SK-N-SH treated with all-trans-retinoic acid at 6 μM for 48 hours (cell line): ENCODE data around the gene NTNG1.

Experiments used
- ESRRG ChIP-seq: fragments of 250-450 bp; sonication (Bioruptor Pico); IDR thresholded peaks from 2 replicates; pipeline ENCODE4 v1.6.1; 2021; ENCODE audit warnings: mild to moderate bottlenecking
- OSR1 ChIP-seq: fragments of 250-450 bp; sonication (Bioruptor Pico); IDR thresholded peaks from 2 replicates; pipeline ENCODE4 v1.8.0; 2022; ENCODE audit warnings: moderate library complexity, mild to moderate bottlenecking, inconsistent platforms
- RARB ChIP-seq: fragments of 250-450 bp; sonication (Bioruptor Pico); IDR thresholded peaks from 2 replicates; pipeline ENCODE4 v1.8.0; 2021; ENCODE audit warnings: mild to moderate bottlenecking, moderate library complexity

DNA sequence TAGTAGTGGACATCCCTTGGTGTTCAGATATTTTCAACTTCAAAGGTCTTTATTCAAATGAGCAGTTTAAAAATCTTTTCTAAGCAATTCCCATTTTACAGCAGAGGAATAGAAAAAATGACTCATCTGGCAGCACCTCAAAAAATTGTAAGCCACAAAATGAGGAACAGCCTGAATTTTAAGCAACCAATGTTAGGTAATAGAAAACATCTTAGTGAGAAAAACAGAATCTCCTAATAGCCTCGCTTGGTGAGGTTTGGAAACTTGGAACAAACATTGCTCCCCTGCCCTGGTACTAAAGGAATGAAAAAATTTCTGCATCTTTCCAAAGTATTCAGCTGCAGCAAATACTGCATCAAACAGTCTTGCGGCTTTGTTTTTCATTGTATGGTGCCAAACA lies 264.4 kb downstream of the NTNG1 start:
- TF ChIP-seq RARB (CRISPR knock-in tag) (no peak), ESRRG (CRISPR knock-in tag) (no peak), OSR1 (CRISPR knock-in tag) (no peak)
